ENCODE results near the gene B4GALNT4.
"Not testable (repeated sequence)": the region's sequence is repeated elsewhere in the genome, so short reads cannot be mapped to it uniquely, and the experiment has no call there.

B4GALNT4 gene

GRCh38 chr11:424232-424631 lies 54.9 kb downstream of the B4GALNT4 start:
- H2AFZ ChIP-seq (ENCODE audit: low read depth): no peak overlapping the region
- H4K20me1 ChIP-seq (ENCODE audit: insufficient read depth): no peaks in the 10 kb centered on the region
- no peaks in the 10 kb centered on the region for H3K79me2 ChIP-seq (ENCODE audit: insufficient read depth, low read depth)
- TF ChIP-seq, protein P1, sequence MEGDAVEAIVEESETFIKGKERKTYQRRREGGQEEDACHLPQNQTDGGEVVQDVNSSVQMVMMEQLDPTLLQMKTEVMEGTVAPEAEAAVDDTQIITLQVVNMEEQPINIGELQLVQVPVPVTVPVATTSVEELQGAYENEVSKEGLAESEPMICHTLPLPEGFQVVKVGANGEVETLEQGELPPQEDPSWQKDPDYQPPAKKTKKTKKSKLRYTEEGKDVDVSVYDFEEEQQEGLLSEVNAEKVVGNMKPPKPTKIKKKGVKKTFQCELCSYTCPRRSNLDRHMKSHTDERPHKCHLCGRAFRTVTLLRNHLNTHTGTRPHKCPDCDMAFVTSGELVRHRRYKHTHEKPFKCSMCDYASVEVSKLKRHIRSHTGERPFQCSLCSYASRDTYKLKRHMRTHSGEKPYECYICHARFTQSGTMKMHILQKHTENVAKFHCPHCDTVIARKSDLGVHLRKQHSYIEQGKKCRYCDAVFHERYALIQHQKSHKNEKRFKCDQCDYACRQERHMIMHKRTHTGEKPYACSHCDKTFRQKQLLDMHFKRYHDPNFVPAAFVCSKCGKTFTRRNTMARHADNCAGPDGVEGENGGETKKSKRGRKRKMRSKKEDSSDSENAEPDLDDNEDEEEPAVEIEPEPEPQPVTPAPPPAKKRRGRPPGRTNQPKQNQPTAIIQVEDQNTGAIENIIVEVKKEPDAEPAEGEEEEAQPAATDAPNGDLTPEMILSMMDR (conservative IDR thresholded peaks at IDR 0.05; ENCODE audit: low read depth, low read length): no peak
- H3K4me3 ChIP-seq (IDR thresholded peaks at IDR 0.05; ENCODE audit: insufficient read depth, low read depth, low read length): no peak overlapping the region
- peaks cover 7% of the 10 kb centered on the region; the same call in 1 of the 2 replicates for H3K27me3 ChIP-seq (ENCODE audit: insufficient read depth, low read depth)
- H3K27ac ChIP-seq: no peak overlapping the region
- no peaks in the 10 kb centered on the region for H3K36me3 ChIP-seq (ENCODE audit: insufficient read depth)
- H3K4me1 ChIP-seq (ENCODE audit: low read depth, poor library complexity, severe bottlenecking): no peaks in the 10 kb centered on the region
- no peak overlapping the region for H3K9ac ChIP-seq
- no peak overlapping the region for H3K4me2 ChIP-seq

DNA sequence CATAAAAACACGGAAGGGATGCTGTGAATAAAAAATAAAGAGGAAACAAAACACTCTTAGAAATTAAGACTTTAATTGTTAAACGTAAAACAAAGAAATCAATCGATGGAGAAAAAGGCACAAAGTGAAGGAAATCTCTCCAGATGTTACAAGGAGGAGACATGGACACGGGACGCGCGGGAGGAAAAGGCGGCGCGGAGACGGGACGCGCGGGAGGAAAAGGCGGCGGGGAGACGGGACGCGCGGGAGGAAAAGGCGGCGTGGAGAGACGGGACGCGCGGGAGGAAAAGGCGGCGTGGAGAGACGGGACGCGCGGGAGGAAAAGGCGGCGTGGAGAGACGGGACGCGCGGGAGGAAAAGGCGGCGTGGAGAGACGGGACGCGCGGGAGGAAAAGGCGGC lies 55.5 kb downstream of the B4GALNT4 start:
- H2AFZ ChIP-seq (ENCODE audit: low read depth); H3K4me3 ChIP-seq (IDR thresholded peaks at IDR 0.05; ENCODE audit: insufficient read depth, low read depth, low read length); H3K79me2 ChIP-seq (ENCODE audit: insufficient read depth, low read depth); H3K4me2 ChIP-seq; H4K20me1 ChIP-seq (ENCODE audit: insufficient read depth); H3K27me3 ChIP-seq (ENCODE audit: insufficient read depth, low read depth); H3K9ac ChIP-seq; H3K36me3 ChIP-seq (ENCODE audit: insufficient read depth); H3K27ac ChIP-seq; H3K4me1 ChIP-seq (ENCODE audit: low read depth, poor library complexity, severe bottlenecking): not testable (repeated sequence)

DNA sequence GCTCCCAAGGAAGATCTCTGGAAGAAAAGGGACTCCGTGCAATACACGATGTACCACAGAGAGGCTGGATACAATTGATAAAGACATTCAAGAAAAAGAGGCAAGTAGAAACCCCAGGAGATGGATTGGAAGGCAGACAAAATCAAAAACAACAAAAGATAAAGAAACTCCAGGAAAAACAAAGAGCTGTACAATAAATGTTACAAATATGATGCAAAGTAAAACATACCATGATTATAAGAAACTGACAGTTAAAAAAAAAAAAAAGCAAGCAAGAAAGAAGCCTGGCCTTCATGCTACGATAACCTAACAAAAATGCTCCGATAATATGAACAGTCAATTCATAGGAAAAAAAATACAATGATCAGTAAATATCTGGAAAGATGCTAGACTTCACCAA lies 56.0 kb downstream of the B4GALNT4 start:
- no peaks in the 10 kb centered on the region for H3K4me1 ChIP-seq (ENCODE audit: low read depth, poor library complexity, severe bottlenecking)
- H3K79me2 ChIP-seq (ENCODE audit: insufficient read depth, low read depth): no peaks in the 10 kb centered on the region
- no peak overlapping the region for H3K27ac ChIP-seq
- H3K4me2 ChIP-seq: no peak overlapping the region
- no peak overlapping the region for H3K4me3 ChIP-seq (IDR thresholded peaks at IDR 0.05; ENCODE audit: insufficient read depth, low read depth, low read length)
- peaks cover 3% of the 10 kb centered on the region; the same call in 1 of the 2 replicates for H3K27me3 ChIP-seq (ENCODE audit: insufficient read depth, low read depth)
- H3K36me3 ChIP-seq (ENCODE audit: insufficient read depth): no peaks in the 10 kb centered on the region
- TF ChIP-seq, protein P1 (conservative IDR thresholded peaks at IDR 0.05; ENCODE audit: low read depth, low read length): no peak
- no peak overlapping the region for H2AFZ ChIP-seq (ENCODE audit: low read depth)
- no peak overlapping the region for H3K9ac ChIP-seq
- no peaks in the 10 kb centered on the region for H4K20me1 ChIP-seq (ENCODE audit: insufficient read depth)

DNA sequence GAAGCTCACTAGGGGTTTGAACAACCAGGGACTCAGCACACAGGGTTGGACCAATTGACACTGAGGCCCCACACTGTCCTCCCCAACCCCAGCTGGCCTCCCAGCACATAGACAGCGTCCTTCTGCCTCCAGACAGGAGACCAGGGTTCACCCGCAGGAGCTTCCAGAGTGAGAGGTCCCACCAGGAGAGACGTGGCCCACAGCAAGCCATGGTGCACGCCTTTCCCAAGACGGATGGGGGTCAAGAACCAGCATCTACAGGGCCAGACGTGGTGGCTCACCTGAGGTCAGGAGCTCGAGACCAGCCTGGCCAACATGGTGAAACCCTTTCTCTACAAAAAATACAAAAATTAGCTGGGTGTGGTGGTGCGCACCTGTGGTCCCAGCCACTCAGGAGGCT lies 57.6 kb downstream of the B4GALNT4 start:
- no peak overlapping the region for H3K27ac ChIP-seq
- no peak overlapping the region for H3K9ac ChIP-seq

DNA sequence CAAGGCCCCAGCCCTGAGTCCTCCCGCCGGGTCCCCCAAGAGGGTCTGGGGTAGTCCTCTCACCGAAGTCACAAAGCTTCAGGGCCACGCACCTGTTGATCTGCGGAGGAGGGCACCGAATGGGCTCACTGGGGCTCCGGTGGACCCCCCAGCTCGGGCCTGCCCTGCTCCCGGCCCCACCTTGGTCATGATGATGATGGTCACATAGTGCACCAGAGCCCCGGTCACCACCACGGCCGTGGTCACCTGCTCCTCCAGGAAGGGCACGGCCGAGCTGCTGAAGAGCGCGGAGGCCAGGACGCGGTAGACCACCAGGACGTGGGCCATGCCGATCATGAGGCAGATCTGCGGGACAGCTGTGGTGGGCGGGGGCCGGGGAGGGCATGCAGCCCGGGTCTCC lies 59.0 kb downstream of the B4GALNT4 start:
- Histone ChIP-seq H3K4me3 (IDR thresholded peaks at IDR 0.05; ENCODE audit: insufficient read depth, low read depth, low read length) (no peak overlapping the region), H2AFZ (ENCODE audit: low read depth) (no peak overlapping the region), H3K4me2 (no peak overlapping the region), H4K20me1 (ENCODE audit: insufficient read depth) (no peaks in the 10 kb centered on the region), H3K27me3 (ENCODE audit: insufficient read depth, low read depth) (no peaks in the 10 kb centered on the region; the same call in 1 of the 2 replicates), H3K79me2 (ENCODE audit: insufficient read depth, low read depth) (no peaks in the 10 kb centered on the region), H3K9ac (no peak overlapping the region), H3K27ac (no peak overlapping the region), H3K36me3 (ENCODE audit: insufficient read depth) (no peaks in the 10 kb centered on the region), H3K4me1 (ENCODE audit: low read depth, poor library complexity, severe bottlenecking) (no peaks in the 10 kb centered on the region)
- TF ChIP-seq, protein P1 (conservative IDR thresholded peaks at IDR 0.05; ENCODE audit: low read depth, low read length): no peak

More for the DNA sequence above, 57.6 kb downstream of the B4GALNT4 start:
- H3K79me2 ChIP-seq (ENCODE audit: insufficient read depth, low read depth): no peaks in the 10 kb centered on the region
- no peaks in the 10 kb centered on the region for H4K20me1 ChIP-seq (ENCODE audit: insufficient read depth)
- no peak overlapping the region for H3K4me2 ChIP-seq
- peaks cover 2% of the 10 kb centered on the region; the same call in 1 of the 2 replicates for H3K27me3 ChIP-seq (ENCODE audit: insufficient read depth, low read depth)
- H3K4me1 ChIP-seq (ENCODE audit: low read depth, poor library complexity, severe bottlenecking): no peaks in the 10 kb centered on the region
- H2AFZ ChIP-seq (ENCODE audit: low read depth): no peak overlapping the region
- H3K4me3 ChIP-seq (IDR thresholded peaks at IDR 0.05; ENCODE audit: insufficient read depth, low read depth, low read length): no peak overlapping the region
- H3K36me3 ChIP-seq (ENCODE audit: insufficient read depth): no peaks in the 10 kb centered on the region
- TF ChIP-seq, protein P1 (conservative IDR thresholded peaks at IDR 0.05; ENCODE audit: low read depth, low read length): no peak
